ENCODE measurements around the gene HMGN1. TPM values are rescaled to one million over a fixed set of nuclear protein-coding genes. Genes with fewer than 3 reads are reported as not detected.

HMGN1 gene
- total RNA-seq, 1 experiment from 2014 or later: 543 TPM

- DNase-seq (ENCODE audit: low spot score): no peak
Observed at GRCh38 chr21:39367783-39368182, 18.9 kb upstream of the HMGN1 start.

DNA sequence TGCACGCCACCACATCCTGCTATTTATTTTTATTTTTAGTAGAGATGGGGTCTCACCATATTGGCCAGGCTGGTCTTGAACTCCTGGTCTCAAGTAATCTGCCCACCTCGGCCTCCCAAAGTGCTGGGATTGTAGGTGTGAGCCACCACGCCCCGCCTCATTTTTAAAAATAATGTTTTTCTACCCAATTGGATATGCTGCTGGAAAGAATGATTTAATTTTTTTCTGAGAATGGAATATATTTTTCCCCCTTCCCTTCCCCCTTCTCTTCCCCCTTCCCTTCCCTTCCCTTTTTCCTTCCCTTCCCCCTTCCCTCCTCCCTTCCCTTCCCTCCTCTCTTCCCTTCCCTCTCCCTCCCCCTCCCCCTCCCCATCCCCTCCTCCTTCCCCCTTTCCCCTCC lies 17.7 kb upstream of the HMGN1 start:
- DNase-seq (ENCODE audit: low spot score): no peak

DNA sequence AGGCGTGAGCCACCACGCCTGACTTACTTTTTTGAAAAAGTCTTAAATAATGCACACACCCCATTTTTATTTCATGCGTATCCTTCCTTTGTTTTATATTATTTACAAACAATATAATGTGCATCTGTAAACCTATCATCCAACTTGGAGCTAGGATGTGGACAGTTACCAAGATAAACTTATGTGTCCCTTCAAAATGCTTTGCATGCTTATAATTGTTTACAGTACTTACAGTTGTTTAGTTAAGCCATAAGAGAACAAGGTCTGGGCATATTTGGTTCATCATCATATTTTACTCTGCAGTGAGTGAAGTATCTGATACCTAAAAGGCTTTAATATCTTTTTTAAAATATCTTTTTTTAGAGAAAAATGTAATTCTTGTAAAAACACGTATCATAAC lies 16.1 kb upstream of the HMGN1 start:
- no peak for DNase-seq (ENCODE audit: low spot score)

DNA sequence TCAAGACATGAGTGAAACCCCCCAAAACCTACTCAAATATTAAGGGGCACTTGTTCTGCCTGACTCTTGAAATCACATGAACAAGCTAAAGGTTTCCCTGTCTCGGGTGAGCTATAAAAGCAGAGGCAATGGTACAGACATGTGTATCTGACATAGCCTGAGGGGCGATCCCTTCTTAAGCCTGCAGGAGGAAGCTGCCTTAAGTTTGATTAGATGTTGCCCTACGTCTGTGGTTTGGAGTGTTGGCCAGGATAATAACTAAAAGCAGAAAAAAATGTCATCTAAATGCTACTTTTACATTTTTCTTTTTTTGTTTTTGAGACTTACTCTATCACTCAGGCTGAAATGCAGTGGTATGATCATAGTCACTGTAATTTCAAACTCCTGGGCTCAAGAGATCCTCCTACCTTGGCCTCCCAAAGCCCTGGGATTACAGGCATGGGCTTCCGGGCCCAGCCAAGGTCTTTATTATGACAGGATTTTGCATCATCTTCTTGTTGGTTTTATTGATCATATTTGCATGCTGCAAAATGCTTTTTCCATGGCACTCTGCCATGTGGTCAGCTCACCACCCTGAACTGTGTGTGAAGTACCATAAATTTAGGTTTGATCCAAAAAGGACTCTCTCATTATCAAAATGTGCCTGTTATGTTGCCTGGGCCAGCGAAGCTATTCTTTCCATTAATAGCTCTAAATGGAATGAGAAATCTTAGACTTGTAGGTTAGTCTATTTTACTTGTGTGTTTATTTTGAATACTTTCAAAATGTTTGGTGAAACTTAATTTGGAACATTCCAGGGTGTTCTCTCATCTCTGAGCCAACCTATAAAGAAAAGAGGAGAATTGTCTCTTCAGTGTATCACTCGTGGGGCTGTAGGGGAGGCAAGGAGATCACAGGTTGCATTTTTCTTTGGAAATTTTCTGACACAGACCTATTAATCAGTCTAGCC lies 15.0 kb upstream of the HMGN1 start:
- DNase-seq (ENCODE audit: low spot score): no peak

- no peak for DNase-seq (ENCODE audit: low spot score)
Observed at GRCh38 chr21:39362733-39363132, 13.8 kb upstream of the HMGN1 start.

DNA sequence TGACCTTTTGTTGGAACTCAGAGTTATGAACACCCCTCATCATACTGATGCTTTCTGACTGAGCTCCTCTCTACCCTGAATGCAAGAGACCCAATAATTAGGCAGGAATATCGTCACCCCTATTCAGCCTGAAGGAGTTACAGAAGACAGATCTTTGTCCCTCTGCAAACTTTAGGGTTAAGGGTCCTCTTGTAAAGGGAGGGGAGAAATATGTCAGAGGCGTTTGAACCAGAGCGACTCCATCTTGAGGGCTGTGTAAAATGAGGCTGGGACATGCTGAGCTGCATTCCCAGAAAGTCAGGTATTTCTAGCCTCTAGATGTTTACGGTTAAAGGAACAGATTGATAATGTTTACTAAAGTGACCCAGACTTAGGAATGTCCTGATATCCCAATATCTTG lies 10.5 kb upstream of the HMGN1 start:
- no peak for DNase-seq (ENCODE audit: low spot score)

GRCh38 chr21:39353295-39353694 lies 4.4 kb upstream of the HMGN1 start:
- no peak for DNase-seq (ENCODE audit: low spot score)

DNA sequence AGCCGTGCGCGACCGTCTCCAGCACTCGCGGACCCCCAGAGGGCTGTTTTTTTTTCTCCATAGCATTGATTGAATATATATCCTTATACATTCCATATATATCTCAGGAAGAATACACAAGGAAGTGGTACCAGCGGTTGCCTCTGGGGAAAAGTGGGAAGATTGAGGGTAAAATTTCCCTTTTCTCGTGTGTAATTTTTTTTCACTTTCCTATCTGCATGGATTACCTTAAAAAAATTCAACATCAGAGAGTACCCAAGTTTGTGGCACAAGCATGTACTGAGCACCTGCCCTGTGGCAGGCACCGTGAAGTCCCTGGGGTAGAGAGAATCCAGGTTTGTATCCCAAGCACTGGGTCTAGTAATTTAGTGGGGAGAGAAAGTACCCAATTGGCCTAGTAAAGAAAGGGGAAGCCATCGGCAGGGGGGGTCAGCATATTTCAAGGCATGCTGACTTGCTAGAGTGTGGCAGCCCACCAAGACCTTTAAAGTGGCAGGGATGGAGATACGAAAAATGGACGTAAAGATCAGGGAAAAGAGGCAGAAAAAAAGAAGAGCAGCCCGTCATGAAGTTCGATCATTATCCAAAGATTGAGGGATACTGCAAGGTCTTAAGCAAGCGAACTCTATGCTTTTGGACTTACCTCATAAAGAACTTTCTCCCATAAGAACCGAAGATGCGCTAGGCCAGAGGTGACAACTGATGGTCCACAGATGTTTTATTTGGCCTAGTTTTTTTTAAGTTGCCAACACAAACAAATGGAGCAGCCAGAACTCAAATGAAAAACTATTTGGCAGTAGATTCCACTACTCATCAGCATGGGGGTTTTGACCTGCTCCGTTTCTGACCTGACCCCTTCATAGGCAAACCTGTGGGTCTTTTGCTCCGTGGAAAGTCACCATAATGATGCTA lies 1.5 kb upstream of the HMGN1 start:
- DNase-seq (ENCODE audit: low spot score): no peak

GRCh38 chr21:39349211-39350093 lies 564 bp upstream of the HMGN1 start:
- peak; percentile 98 for DNase-seq (ENCODE audit: low spot score)

DNA sequence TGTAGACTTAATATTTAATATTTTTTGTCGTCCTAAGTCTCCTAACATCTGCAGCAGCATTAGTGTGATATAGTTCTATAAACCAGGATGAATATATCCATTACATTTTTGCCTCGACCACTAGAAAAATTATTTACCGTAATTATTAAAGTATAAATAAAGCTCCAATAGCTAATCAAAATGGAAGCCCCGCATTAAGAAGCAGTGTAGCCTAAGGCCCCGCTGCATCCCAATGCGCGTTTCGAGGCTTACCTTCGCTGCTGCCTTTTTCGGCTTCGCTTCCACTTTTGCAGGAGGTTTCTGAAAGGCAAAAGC lies 891 bp downstream of the HMGN1 start:
- DNase-seq (ENCODE audit: low spot score): no peak

DNA sequence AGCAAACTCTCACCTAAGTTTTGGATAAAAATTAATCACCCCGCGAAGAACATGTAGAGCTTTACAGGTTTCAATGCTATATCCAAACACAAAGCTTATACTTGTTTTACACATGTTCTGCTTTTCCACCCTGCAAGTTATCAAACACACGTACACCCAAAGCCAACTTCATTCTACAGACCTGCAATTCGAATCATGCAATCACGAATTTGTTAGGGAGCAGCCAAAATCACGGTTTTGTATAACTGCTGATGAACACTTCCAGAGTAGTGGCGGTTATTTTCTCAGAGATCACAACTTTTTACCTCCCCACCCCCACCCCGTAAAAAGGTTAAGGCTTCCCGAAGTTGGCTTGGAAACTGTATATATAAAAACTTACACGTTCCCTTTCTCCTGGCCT lies 1.4 kb downstream of the HMGN1 start:
- DNase-seq (ENCODE audit: low spot score): no peak

- DNase-seq (ENCODE audit: low spot score): no peak
Observed at GRCh38 chr21:39346671-39347331, 2.1 kb downstream of the HMGN1 start.

DNA sequence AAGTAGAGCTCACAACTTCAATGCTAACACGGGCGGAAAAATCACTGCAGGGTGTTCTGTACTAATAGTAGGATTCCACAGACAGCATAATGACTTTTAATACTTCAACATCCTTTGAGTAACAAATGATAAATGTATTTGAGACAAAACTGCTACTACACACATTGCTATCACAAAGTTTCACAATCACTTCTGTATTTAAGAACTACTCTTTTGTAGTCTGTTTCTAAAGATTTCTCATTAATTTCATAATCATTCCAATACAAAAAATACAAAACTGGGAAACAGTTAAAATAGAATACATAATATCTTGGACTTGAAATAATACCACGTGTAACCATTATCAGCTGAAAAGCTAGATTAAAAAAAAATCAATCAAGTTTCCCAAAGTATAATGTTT lies 2.7 kb downstream of the HMGN1 start:
- no peak for DNase-seq (ENCODE audit: low spot score)

DNA sequence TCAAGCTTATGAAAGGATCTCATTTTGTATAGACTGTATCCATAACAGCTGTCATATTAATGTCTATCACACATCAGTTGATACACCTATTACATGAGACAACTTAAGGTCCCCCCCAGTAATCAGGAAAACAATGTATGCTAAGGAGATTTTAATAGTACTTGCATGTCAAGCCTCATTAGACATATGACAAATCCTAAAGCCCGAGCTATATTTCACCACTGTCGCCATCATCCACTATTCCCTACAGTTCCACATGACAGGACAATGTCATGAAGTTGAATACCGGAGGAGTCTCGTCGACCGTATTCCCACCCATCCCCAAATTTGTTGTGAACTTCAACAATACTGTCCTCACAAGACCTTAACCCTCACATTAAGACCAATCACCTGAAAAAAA lies 3.4 kb downstream of the HMGN1 start:
- DNase-seq (ENCODE audit: low spot score): no peak

DNA sequence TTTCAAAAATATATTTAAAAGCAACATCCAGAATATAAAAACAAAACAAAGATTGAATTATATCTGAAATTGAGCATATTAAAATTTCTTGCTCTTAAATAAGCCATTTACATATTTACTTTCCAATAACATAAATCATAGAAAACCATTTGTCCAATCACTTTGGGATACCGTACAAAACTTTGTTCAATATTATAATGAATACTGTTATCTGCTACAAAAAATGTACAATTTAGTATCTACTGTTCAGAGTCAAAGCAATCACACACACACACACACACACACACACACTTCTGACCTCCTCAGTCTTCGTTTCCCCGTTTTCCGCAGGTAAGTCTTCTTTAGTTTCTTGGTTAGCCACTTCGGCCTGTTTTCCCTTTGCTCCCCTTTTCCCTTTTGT lies 4.0 kb downstream of the HMGN1 start:
- no peak for DNase-seq (ENCODE audit: low spot score)

GRCh38 chr21:39341249-39341923 lies 7.5 kb downstream of the HMGN1 start:
- DNase-seq (ENCODE audit: low spot score): no peak

- no peak for DNase-seq (ENCODE audit: low spot score)
Observed at GRCh38 chr21:39340687-39341086, 8.2 kb downstream of the HMGN1 start.

GRCh38 chr21:39339231-39339630 lies 9.7 kb downstream of the HMGN1 start:
- no peak for DNase-seq (ENCODE audit: low spot score)

DNA sequence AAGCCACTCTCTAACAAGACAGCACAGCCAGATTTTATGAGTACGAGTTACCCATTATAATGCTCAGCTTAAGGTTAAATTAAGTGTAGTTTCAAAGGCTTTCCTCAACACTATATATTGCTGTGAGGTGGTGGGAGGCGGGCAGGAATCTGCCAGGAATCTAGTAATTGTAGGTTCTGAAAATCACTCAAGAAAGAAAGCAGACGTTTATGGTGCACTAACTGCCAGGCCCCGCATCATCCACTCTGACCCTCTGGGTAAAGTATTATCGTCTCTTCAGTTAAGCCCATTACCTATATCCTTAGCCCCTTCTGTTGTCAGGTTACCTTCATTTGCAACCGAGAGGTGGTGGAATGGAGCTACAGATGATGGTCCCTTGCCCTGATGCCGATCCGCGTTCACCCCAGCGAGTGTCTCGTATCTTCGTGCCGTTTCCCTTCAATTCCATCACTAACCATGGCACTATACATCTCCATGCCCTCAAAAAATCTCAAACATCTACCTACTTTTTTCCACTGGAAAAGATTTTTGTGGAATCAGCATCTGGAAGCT lies 12.4 kb downstream of the HMGN1 start:
- DNase-seq (ENCODE audit: low spot score): no peak

DNA sequence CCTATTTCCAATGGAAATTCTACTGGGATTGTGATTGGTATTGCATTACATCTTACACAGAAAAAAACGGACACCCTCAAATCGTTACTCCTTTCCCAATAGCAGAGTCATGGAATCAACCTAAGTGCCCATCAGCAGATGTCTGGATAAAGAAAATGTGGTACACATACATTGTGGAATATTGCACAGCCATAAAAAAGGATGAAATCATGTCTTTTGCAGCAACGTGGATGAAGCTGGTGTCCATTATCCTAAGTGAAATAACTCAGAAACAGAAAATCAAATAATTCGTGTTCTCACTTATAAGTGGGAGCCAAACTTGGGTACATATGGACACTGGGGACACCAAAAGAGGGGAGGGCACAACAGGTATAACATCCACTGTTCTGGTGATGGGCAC lies 14.3 kb downstream of the HMGN1 start:
- DNase-seq (ENCODE audit: low spot score): no peak
